ENCODE measurements around the gene SRRM3. TPM values are rescaled to one million over a fixed set of nuclear protein-coding genes. Genes with fewer than 3 reads are reported as not detected.

SRRM3 gene
- polyA plus RNA-seq, 1 donor from 2014 or later, result 34.9 TPM

- H3K4me2 ChIP-seq (ENCODE audit: low read length), result no peak overlapping the region
- TF ChIP-seq EP300 (conservative IDR thresholded peaks at IDR 0.05; ENCODE audit: poor library complexity, severe bottlenecking) (no peak), POLR2AphosphoS5 (IDR thresholded peaks at IDR 0.05) (no peak), CTCF (IDR thresholded peaks at IDR 0.05; ENCODE audit: poor library complexity, severe bottlenecking) (no peak), MXI1 (conservative IDR thresholded peaks at IDR 0.05; ENCODE audit: poor library complexity, severe bottlenecking) (no peak), EZH2 (IDR thresholded peaks at IDR 0.05; ENCODE audit: borderline replicate concordance, insufficient read depth, low read length, poor library complexity, severe bottlenecking) (no peak), TAF1 (IDR thresholded peaks at IDR 0.05; ENCODE audit: low read depth) (no peak), REST (IDR thresholded peaks at IDR 0.05; ENCODE audit: borderline replicate concordance) (no peak), SMC3 (conservative IDR thresholded peaks at IDR 0.05; ENCODE audit: poor library complexity) (no peak), RAD21 (conservative IDR thresholded peaks at IDR 0.05) (no peak)
Measured at GRCh38 chr7:76261931-76262330, 60.2 kb downstream of the SRRM3 start.

GRCh38 chr7:76262683-76263402 is 61.1 kb downstream of the SRRM3 start:
- Histone ChIP-seq H2AFZ (ENCODE audit: low read depth, low read length) (no peak overlapping the region), H3K27me3 (ENCODE audit: insufficient read depth, low read depth, low read length) (peaks cover 11% of the 10 kb centered on the region), H4K20me1 (ENCODE audit: insufficient read depth) (no peaks in the 10 kb centered on the region), H3K4me2 (ENCODE audit: low read length) (no peak overlapping the region), H3K9ac (ENCODE audit: low read length) (no peak overlapping the region), H3K4me3 (ENCODE audit: low read length) (no peak overlapping the region), H3K9me3 (ENCODE audit: low read length) (no peaks in the 10 kb centered on the region), H3K9me2 (ENCODE audit: insufficient read depth, low read length) (no peaks in the 10 kb centered on the region), H3K27ac (ENCODE audit: low read length) (no peak overlapping the region), H3K79me2 (replicated peaks; ENCODE audit: insufficient read depth, low read length) (no peaks in the 10 kb centered on the region), H3K36me3 (ENCODE audit: insufficient read depth, low read length) (no peaks in the 10 kb centered on the region), H3F3A (ENCODE audit: insufficient read depth, low read length, poor library complexity, severe bottlenecking) (no peaks in the 10 kb centered on the region)
- TF ChIP-seq MXI1 (conservative IDR thresholded peaks at IDR 0.05; ENCODE audit: poor library complexity, severe bottlenecking) (no peak), REST (IDR thresholded peaks at IDR 0.05; ENCODE audit: borderline replicate concordance) (no peak), POLR2AphosphoS5 (IDR thresholded peaks at IDR 0.05) (no peak), EP300 (conservative IDR thresholded peaks at IDR 0.05; ENCODE audit: poor library complexity, severe bottlenecking) (no peak), SMC3 (conservative IDR thresholded peaks at IDR 0.05; ENCODE audit: poor library complexity) (peak; percentile 90), EZH2 (IDR thresholded peaks at IDR 0.05; ENCODE audit: borderline replicate concordance, insufficient read depth, low read length, poor library complexity, severe bottlenecking) (no peak), CTCF (IDR thresholded peaks at IDR 0.05; ENCODE audit: poor library complexity, severe bottlenecking) (peak; percentile 81), TAF1 (IDR thresholded peaks at IDR 0.05; ENCODE audit: low read depth) (no peak), RAD21 (conservative IDR thresholded peaks at IDR 0.05) (peak; percentile 85)

More at GRCh38 chr7:76261931-76262330, 60.2 kb downstream of the SRRM3 start:
- no peaks in the 10 kb centered on the region for H3K9me2 ChIP-seq (ENCODE audit: insufficient read depth, low read length)
- no peaks in the 10 kb centered on the region for H3K9me3 ChIP-seq (ENCODE audit: low read length)
- H3K79me2 ChIP-seq (replicated peaks; ENCODE audit: insufficient read depth, low read length), result no peaks in the 10 kb centered on the region
- H3K27me3 ChIP-seq (ENCODE audit: insufficient read depth, low read depth, low read length), result peaks cover 5% of the 10 kb centered on the region
- no peak overlapping the region for H3K9ac ChIP-seq (ENCODE audit: low read length)
- H4K20me1 ChIP-seq (ENCODE audit: insufficient read depth), result no peaks in the 10 kb centered on the region
- H3F3A ChIP-seq (ENCODE audit: insufficient read depth, low read length, poor library complexity, severe bottlenecking), result no peaks in the 10 kb centered on the region
- no peak overlapping the region for H3K27ac ChIP-seq (ENCODE audit: low read length)
- H2AFZ ChIP-seq (ENCODE audit: low read depth, low read length), result no peak overlapping the region
- H3K4me3 ChIP-seq (ENCODE audit: low read length), result no peak overlapping the region
- no peaks in the 10 kb centered on the region for H3K36me3 ChIP-seq (ENCODE audit: insufficient read depth, low read length)

Measured in neural cell (in vitro differentiated cells).